ENCODE measurements around the gene CENPT.
A peak's percentile ranks its signal among the peaks of the same experiment; 100 is the strongest.
"Not testable (repeated sequence)": the region's sequence is repeated elsewhere in the genome, so short reads cannot be mapped to it uniquely, and the experiment has no call there.

Gene CENPT

DNA sequence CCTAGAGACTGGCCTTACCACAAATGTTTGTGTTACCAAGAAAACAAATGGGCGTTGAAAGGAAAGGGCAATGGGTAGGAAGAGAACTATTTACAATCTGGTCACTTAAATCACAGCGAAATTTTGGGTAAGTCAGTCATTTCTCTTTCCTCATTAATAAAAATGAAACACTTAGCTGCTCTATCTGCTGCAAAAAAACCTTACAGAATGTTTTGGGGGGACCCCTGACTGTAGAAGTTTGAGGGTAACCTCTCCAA is 1.5 kb downstream of the CENPT start:
- DNase-seq (ENCODE audit: low read depth): no peak

DNA sequence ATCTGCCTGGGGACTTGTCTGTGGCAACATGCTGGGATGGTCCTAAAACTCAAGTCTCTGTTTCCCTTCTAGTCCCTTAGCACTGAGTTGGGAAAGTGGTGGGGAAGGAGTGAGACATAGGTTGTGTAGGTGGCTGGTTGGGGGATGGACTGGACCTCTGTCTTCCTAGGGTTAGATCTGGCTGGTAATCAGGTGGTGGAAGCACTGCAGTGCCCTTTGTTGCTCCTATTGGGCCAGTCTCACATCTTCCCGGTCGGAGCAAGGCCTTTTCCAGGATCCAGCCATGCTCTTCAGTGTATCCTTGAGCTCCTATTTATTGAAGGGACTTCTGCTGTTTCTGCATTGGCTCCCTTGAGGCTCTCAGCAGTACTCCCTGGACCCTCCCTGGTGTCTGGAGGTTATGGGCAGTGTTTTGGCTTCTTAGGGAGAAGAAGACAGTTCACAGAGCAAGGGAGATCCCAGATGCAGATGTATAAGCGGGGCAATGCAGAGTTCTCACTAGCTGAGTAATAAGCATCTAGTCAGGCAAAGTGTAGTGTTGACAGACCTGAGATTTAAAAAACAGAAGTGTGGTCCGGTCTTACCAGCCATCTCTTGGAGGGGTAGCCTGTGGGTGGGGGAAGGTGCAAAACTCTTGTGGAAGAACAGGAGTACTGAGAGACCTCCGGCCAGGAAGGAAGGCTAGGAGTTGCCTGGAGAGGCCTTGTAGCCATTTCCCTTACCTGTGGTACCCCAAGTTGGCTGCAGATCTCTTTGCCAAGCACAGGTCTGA is 2.0 kb downstream of the CENPT start:
- DNase-seq (ENCODE audit: low read depth): no peak

- no peak for DNase-seq (ENCODE audit: low read depth)
Observed at GRCh38 chr16:67844497-67844896, 3.0 kb downstream of the CENPT start.

DNA sequence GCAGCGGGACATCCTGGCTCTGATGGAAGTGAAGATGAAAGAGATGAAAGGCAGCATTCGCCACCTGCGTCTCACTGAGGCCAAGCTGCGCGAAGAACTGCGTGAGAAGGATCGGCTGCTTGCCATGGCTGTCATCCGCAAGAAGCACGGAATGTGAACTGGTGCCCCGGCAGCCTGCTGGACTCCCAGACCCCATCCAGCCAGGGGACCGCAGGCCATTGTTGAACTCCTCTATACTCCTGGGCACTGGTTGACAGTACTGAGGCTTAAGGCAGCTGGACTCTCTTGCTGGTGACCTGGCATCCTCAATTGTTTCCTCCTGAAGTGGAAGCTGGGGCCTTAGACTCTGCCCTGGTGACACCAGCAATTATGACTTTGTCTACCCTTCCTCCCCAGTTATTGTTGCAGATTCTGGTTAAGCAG is 4.1 kb downstream of the CENPT start:
- no peak for DNase-seq (ENCODE audit: low read depth)

DNA sequence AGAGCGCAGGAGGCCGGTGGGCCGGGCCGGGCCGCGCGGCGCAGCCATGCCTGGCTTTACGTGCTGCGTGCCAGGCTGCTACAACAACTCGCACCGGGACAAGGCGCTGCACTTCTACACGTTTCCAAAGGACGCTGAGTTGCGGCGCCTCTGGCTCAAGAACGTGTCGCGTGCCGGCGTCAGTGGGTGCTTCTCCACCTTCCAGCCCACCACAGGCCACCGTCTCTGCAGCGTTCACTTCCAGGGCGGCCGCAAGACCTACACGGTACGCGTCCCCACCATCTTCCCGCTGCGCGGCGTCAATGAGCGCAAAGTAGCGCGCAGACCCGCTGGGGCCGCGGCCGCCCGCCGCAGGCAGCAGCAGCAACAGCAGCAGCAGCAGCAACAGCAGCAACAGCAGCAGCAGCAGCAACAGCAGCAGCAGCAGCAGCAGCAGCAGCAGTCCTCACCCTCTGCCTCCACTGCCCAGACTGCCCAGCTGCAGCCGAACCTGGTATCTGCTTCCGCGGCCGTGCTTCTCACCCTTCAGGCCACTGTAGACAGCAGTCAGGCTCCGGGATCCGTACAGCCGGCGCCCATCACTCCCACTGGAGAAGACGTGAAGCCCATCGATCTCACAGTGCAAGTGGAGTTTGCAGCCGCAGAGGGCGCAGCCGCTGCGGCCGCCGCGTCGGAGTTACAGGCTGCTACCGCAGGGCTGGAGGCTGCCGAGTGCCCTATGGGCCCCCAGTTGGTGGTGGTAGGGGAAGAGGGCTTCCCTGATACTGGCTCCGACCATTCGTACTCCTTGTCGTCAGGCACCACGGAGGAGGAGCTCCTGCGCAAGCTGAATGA is 4.8 kb downstream of the CENPT start:
- DNase-seq (ENCODE audit: low read depth): no peak

- peak; percentile 61 for DNase-seq (ENCODE audit: low read depth)
Observed at GRCh38 chr16:67841816-67842508, 5.5 kb downstream of the CENPT start, which contains the start of gene THAP11. Gene THAP11 (plus strand): TSS chr16:67842320. CDS start chr16:67842555, 235 bp downstream.

- no peak for DNase-seq (ENCODE audit: low read depth)
Observed at GRCh38 chr16:67841198-67841815, 6.2 kb downstream of the CENPT start.

- DNase-seq (ENCODE audit: low read depth): no peak
Observed at GRCh38 chr16:67837811-67838210, 9.7 kb downstream of the CENPT start.

DNA sequence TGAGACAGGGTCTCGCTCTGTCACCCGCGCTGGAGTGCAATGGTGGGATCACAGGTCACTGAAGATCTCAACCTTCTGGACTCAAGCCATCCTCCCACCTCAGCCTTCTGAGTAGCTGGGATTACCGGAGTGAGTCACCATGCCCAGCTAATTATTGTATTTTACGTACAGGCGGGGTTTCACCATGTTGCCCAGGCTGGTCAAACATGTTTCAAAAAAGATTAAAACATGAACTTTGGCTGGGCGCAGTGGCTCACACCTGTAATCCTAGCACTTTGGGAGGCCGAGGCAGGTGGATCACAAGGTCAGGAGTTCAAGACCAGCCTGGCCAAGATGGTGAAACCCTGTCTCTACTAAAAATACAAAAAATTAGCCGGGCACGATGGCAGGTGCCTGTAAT is 10.3 kb downstream of the CENPT start:
- not testable (repeated sequence) for DNase-seq (ENCODE audit: low read depth)

GRCh38 chr16:67834242-67834614 is 13.3 kb downstream of the CENPT start:
- DNase-seq (ENCODE audit: low read depth): no peak

DNA sequence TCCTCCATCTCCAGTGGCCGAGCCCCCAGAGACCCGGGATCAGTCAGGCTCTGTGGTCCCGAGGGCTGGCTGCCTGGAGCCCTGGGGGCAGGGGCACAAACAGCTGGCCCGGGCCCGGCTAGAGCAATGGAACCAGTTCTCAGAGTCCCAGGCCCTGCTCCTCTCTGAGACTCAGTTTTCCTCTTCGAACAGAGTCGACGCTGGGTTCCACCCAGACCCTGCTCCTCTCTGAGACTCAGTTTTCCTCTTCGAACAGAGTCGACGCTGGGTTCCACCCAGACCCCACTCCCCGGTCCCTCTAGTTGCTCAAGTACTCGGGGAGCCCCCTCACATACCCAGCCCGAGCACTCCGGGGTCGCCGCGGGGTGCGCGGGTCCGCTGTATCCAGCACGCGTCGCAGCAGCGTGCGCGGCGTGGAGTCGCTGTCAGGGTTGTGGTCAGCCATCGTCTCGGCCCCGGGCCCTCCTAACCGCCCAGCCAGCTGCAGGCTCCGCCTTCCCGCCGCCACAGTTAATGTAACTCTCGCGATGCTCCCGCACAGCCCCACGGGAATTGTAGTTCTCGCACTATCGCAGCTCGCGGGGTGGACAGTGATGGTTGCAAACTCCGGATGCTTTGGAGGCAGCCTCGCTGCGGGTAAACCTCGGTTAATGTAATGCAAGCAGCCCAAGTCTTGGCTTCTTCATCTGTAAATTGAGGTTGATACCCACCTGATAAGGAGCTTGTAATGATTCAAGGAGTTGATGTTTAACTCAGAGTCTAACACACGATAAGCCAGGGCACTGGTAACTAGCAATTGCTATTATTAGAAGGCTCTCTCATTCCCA is 13.9 kb downstream of the CENPT start:
- no peak for DNase-seq (ENCODE audit: low read depth)

DNA sequence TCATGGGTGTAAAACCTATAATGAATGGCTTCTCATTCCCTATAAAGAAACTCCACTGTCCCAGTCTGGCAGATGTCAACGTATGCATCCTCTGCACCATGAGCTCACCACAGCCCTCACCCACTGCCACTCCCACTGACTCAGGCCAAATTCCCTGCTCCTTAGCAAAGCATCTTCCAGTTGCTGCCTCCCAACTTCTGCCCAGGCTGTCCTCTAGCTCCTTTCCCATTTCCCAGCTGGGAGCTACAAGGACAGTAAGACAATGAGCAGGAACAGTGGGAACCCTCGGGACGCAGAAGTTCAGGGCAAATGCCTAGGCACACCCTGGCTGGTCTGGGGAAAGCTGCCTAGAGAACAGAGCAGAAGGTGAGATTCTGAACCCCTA is 14.5 kb downstream of the CENPT start:
- no peak for DNase-seq (ENCODE audit: low read depth)

DNA sequence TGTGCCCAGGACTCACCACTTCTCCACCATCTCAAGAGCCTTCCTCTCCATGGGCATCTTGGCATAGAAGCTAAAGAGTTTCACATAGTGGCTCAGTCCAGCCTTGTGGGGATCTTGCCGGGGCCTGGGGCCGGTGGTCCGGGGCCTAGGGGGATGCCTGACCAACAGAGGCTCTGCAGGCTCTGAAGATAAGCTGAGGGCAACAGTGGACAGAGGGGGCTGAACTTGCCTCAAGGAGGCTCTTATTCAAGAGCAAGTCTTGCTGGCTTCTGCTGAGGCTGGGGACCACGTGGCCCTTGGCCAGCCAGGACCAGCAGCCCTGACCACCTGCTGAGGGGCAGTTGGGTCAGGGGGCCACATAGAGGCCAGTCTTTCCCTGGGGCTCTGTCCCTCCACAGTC is 18.8 kb downstream of the CENPT start:
- no peak for DNase-seq (ENCODE audit: low read depth)

DNA sequence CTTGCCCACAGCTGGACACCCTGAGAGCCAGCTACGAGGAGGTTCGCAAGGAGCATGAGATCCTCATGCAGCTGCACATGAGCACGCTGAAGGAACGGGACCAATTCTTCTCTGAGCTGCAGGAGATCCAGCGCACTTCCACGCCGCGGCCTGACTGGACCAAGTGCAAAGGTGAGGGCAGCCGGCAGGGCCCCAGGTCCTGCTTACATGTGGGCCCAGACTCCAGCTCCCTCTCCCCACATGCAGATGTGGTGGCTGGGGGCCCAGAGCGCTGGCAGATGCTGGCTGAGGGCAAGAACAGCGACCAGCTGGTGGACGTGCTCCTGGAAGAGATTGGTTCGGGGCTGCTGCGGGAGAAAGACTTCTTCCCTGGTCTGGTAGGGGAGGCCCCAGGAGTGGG is 21.6 kb downstream of the CENPT start:
- no peak for DNase-seq (ENCODE audit: low read depth)

GRCh38 chr16:67825119-67825518 is 22.4 kb downstream of the CENPT start:
- DNase-seq (ENCODE audit: low read depth): no peak

DNA sequence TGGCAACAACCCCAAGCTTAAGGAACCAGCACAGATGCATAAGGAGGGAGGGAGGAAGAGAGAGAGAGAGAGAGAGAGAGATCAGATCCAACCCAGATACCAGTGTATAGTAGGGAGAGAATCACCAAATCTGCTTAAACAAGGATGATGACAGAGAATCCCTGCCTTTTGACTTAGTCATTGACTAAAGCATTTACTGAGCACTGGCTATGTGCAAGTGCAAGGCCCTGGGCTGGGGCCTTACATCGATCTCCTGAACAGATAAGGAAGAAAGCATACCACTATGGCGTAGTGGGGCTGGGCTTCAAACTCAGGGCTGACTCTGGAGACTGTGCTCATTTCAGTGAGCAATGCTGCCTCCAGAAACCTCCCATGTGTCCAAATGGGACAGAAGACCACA is 25.0 kb downstream of the CENPT start:
- DNase-seq (ENCODE audit: low read depth): no peak

- DNase-seq (ENCODE audit: low read depth): no peak
Observed at GRCh38 chr16:67820608-67821259, 26.8 kb downstream of the CENPT start.

GRCh38 chr16:67814567-67814966 is 32.9 kb downstream of the CENPT start:
- no peak for DNase-seq (ENCODE audit: low read depth)

GRCh38 chr16:67811899-67812298 is 35.6 kb downstream of the CENPT start:
- no peak for DNase-seq (ENCODE audit: low read depth)

DNA sequence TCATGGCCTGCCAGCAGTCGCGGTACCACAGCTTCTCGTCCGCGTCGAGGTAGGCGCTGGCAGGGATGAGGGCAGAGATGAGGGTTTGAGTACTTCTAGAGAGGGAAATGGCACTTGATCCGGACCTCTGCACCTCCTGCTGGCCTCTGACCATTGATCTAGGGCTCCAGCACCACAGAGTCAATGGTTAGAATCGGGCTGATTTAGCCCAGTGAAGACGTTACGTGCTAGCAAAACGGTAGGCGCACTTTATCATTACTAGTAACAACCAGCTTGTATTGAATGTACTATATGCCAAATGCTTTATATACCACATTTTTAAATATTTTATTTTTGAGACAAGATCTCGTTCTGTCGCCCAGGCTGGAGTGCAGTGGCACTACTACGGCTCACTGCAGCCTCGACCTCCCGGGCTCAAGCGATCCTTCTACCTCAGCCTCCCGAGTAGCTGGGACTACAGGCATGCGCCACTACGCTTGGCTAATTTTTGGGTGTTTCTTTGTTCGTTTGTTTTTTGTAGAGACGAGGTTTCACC is 40.3 kb downstream of the CENPT start:
- no peak for DNase-seq (ENCODE audit: low read depth)

Measured in GM04503 (cell line).